Trophoblast cell (in vitro differentiated cells and primary cell): ENCODE data around the gene BDH1.

Experiments used
- DNase-seq, 2 donors: peaks; one replicate each; pipeline ENCODE4 v3.0.0-alpha.2; 2016
- H2AFZ ChIP-seq: 2 replicates; pipeline ENCODE4 v1.6.1; 2013; ENCODE audit warnings: low read length, moderate library complexity, mild to moderate bottlenecking; ENCODE audit not compliant: insufficient read depth, poor library complexity
- H2AK5ac ChIP-seq: 2 replicates; pipeline ENCODE4 v1.6.1; 2013; ENCODE audit warnings: mild to moderate bottlenecking, low read length
- H2BK120ac ChIP-seq: 2 replicates; pipeline ENCODE4 v1.6.1; 2013; ENCODE audit warnings: low read length, mild to moderate bottlenecking, moderate library complexity; ENCODE audit not compliant: insufficient read depth, poor library complexity
- H2BK12ac ChIP-seq: 2 replicates; pipeline ENCODE4 v1.6.1; 2013; ENCODE audit warnings: mild to moderate bottlenecking, low read length, moderate library complexity
- H2BK5ac ChIP-seq: 2 replicates; pipeline ENCODE4 v1.6.1; 2013; ENCODE audit warnings: low read length, low read depth, moderate library complexity, mild to moderate bottlenecking; ENCODE audit not compliant: poor library complexity
- H3K14ac ChIP-seq: 2 replicates; pipeline ENCODE4 v1.6.1; 2013; ENCODE audit warnings: mild to moderate bottlenecking, low read length
- H3K18ac ChIP-seq: 2 replicates; pipeline ENCODE4 v1.6.1; 2013; ENCODE audit warnings: mild to moderate bottlenecking, low read length
- H3K23ac ChIP-seq: 2 replicates; pipeline ENCODE4 v1.6.1; 2013; ENCODE audit warnings: low read length
- H3K27ac ChIP-seq: 2 replicates; pipeline ENCODE4 v1.5.1; 2013; ENCODE audit warnings: low read depth, mild to moderate bottlenecking, inconsistent platforms, low read length, moderate library complexity
- H3K27me3 ChIP-seq: 2 replicates; pipeline ENCODE4 v1.6.1; 2013; ENCODE audit warnings: inconsistent platforms, mild to moderate bottlenecking, low read length, moderate library complexity; ENCODE audit not compliant: insufficient read depth
- H3K36me3 ChIP-seq, 2 experiments: 1 replicate in 1 of 2; 2 replicates in 1 of 2; pipeline ENCODE4 v1.6.1; 2013; ENCODE audit warnings: low read length in 2 of 2, mild to moderate bottlenecking in 2 of 2, moderate library complexity in 1 of 2; ENCODE audit not compliant: insufficient read depth in 2 of 2, control insufficient read depth in 1 of 2
- H3K4ac ChIP-seq: 2 replicates; pipeline ENCODE4 v1.6.1; 2013; ENCODE audit warnings: low read depth, mild to moderate bottlenecking, low read length, moderate library complexity
- H3K4me1 ChIP-seq, 2 experiments: 1 replicate in 1 of 2; 2 replicates in 1 of 2; pipeline ENCODE4 v1.6.1; 2013; ENCODE audit warnings: low read length in 2 of 2, mild to moderate bottlenecking in 2 of 2, moderate library complexity in 1 of 2; ENCODE audit not compliant: insufficient read depth in 2 of 2, control insufficient read depth in 1 of 2
- H3K4me2 ChIP-seq: 2 replicates; pipeline ENCODE4 v1.6.1; 2013; ENCODE audit warnings: inconsistent platforms, mild to moderate bottlenecking, low read length, moderate library complexity
- H3K4me3 ChIP-seq: 2 replicates; pipeline ENCODE4 v1.5.1; 2013; ENCODE audit warnings: mild to moderate bottlenecking, low read depth, low read length, inconsistent platforms
- H3K79me1 ChIP-seq: one replicate; pipeline ENCODE4 v1.6.1; 2013; ENCODE audit warnings: low read length
- H3K79me2 ChIP-seq: 2 replicates; pipeline ENCODE4 v1.6.1; 2013; ENCODE audit warnings: low read length, mild to moderate bottlenecking; ENCODE audit not compliant: control insufficient read depth, insufficient read depth, poor library complexity
- H3K9ac ChIP-seq: 2 replicates; pipeline ENCODE4 v1.6.1; 2013; ENCODE audit warnings: mild to moderate bottlenecking, low read length
- H3K9me3 ChIP-seq: 2 replicates; pipeline ENCODE4 v1.6.1; 2013; ENCODE audit warnings: low read depth, mild to moderate bottlenecking, control low read depth, inconsistent platforms, low read length; ENCODE audit not compliant: insufficient read depth
- H4K12ac ChIP-seq: 2 replicates; pipeline ENCODE4 v1.6.1; 2013; ENCODE audit warnings: low read depth, mild to moderate bottlenecking, low read length, moderate library complexity
- H4K8ac ChIP-seq: 2 replicates; pipeline ENCODE4 v1.6.1; 2013; ENCODE audit warnings: low read depth, mild to moderate bottlenecking, low read length, moderate library complexity
- H4K91ac ChIP-seq: one replicate; pipeline ENCODE4 v1.6.1; 2013; ENCODE audit warnings: low read depth, mild to moderate bottlenecking, low read length, moderate library complexity
- WGBS: extraction: QIAGEN DNeasy Blood & Tissue Kit; methylation state at CpG from one replicate; pipeline ENCODE4 v1.1.7; 2013; ENCODE audit warnings: missing lambda C conversion rate; ENCODE audit not compliant: insufficient read length, insufficient coverage; ENCODE audit errors: extremely low coverage; 5-methylcytosine and 5-hydroxymethylcytosine counted together

Gene BDH1

DNA sequence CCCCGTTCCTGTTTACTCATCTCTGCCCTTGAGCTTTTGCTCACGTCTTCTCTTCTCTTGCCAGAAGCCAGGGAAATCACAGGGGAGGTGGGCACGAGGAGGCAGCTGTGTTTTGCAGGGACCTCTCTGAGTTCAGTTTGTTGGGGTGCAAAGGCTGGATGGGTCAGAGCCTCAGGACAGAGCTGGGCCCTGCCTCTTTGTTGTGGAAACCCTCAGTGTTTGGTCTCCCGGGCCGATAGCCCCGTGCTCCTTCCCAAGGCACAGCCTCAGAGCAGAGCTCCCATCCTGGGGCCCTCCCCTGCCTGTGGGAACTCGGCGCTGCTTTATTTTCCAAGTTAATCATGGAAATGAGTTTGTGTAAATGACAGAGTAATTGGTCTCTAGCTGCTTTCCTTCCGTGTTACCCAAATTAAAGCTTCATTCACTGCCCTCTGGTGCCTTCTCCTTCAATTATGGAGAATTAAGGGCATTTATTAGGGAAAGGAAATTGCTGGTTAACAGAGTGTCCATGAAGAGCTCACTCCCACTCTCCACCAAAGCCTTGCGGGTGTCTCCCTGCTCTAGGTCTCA lies 40.9 kb downstream of the BDH1 start:
- Histone ChIP-seq H3K4me3 (no peak overlapping the region), H2BK120ac (no peak overlapping the region), H3K23ac (no peak overlapping the region), H4K12ac (no peak overlapping the region), H4K8ac (no peak overlapping the region), H2AFZ (no peak overlapping the region), H3K79me1 (peaks cover 6% of the 10 kb centered on the region), H2BK12ac (no peak overlapping the region), H3K27me3 (no peaks in the 10 kb centered on the region), H4K91ac (no peak overlapping the region), H3K9ac (no peak overlapping the region), H3K4ac (no peak overlapping the region), H2AK5ac (no peak overlapping the region), H3K79me2 (peaks cover 2% of the 10 kb centered on the region), H3K18ac (no peak overlapping the region), H3K9me3 (no peaks in the 10 kb centered on the region), H3K14ac (no peak overlapping the region), H3K36me3 (no peaks in the 10 kb centered on the region), H3K4me1 (peaks cover 8 to 11% of the 10 kb centered on the region in 2 experiments), H2BK5ac (no peak overlapping the region), H3K4me2 (no peak overlapping the region), H3K27ac (no peak overlapping the region)
- no peak for DNase-seq
- no CpG with 5 or more reads among the region's 10 CpGs for WGBS

DNA sequence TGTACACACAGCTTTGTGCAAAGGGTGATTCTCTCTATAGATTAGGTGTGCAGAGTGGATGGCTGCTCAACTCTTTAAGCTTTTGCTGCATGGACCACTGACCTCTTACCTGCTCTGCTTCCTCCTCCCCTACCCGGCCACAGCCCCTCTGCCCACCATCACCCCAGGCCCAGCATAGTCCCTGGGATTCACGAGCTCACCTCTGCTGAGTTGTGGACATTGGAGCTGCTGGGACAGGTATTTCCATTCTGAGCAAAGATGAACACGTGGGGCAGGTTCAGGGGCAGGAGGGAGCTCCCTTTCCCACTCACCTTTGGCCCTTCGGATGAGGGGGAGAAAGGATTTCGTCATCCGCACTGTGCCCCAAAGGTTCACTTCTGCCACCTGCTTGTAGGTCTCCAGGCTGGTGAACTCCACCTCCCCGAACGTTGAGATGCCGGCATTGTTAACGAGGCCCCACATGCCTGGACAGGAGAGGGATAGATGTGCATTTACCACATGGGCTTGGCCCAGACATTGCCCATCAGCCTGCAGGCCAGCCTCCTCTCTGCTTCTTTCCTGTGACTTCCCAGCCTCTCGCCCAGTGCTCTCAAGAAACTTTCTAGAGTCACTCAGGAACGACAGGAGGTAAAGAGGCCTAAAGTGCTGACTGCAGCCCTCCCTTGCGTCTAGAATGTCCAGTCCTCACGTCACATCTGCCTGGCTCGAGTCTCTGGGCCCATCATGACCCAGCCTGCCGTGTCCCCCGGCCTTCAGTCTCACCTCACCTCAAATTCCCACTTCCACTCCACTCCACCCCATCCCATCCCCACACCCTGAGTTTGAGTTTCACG lies 41.6 kb downstream of the BDH1 start:
- peaks cover 8 to 13% of the 10 kb centered on the region in 2 experiments for H3K4me1 ChIP-seq
- no CpG with 5 or more reads among the region's 18 CpGs for WGBS

GRCh38 chr3:197512691-197513571 lies 42.8 kb downstream of the BDH1 start:
- Histone ChIP-seq H3K27ac (no peak overlapping the region), H4K12ac (no peak overlapping the region), H3K36me3 (no peaks in the 10 kb centered on the region), H3K4ac (no peak overlapping the region), H2BK120ac (no peak overlapping the region), H3K27me3 (no peaks in the 10 kb centered on the region), H3K4me1 (peaks cover 8 to 13% of the 10 kb centered on the region in 2 experiments), H2AFZ (no peak overlapping the region), H3K23ac (no peak overlapping the region), H3K4me2 (no peak overlapping the region), H3K9me3 (no peaks in the 10 kb centered on the region), H3K4me3 (no peak overlapping the region), H2BK12ac (no peak overlapping the region), H3K9ac (no peak overlapping the region), H3K79me1 (peaks cover 8% of the 10 kb centered on the region), H2BK5ac (no peak overlapping the region), H2AK5ac (no peak overlapping the region), H4K8ac (no peak overlapping the region), H3K14ac (no peak overlapping the region), H4K91ac (no peak overlapping the region), H3K18ac (no peak overlapping the region), H3K79me2 (peaks cover 3% of the 10 kb centered on the region)
- DNase-seq, result no peak
- no CpG with 5 or more reads among the region's 19 CpGs for WGBS

More for the DNA sequence above, 41.6 kb downstream of the BDH1 start:
- no peak overlapping the region for H3K27ac ChIP-seq
- H2BK12ac ChIP-seq, result no peak overlapping the region
- peaks cover 8% of the 10 kb centered on the region for H3K79me1 ChIP-seq
- H2BK5ac ChIP-seq, result no peak overlapping the region
- no peak overlapping the region for H2AFZ ChIP-seq
- no peak overlapping the region for H4K91ac ChIP-seq
- H3K36me3 ChIP-seq, result no peaks in the 10 kb centered on the region
- H2BK120ac ChIP-seq, result no peak overlapping the region
- no peak overlapping the region for H4K12ac ChIP-seq
- no peak overlapping the region for H3K14ac ChIP-seq
- no peak for DNase-seq
- H3K4me2 ChIP-seq, result no peak overlapping the region
- H3K18ac ChIP-seq, result no peak overlapping the region
- no peaks in the 10 kb centered on the region for H3K27me3 ChIP-seq
- H3K9me3 ChIP-seq, result no peaks in the 10 kb centered on the region
- no peak overlapping the region for H3K9ac ChIP-seq
- H2AK5ac ChIP-seq, result no peak overlapping the region
- peaks cover 3% of the 10 kb centered on the region for H3K79me2 ChIP-seq
- H3K23ac ChIP-seq, result no peak overlapping the region
- no peak overlapping the region for H3K4ac ChIP-seq
- H4K8ac ChIP-seq, result no peak overlapping the region
- H3K4me3 ChIP-seq, result no peak overlapping the region

- H3K18ac ChIP-seq, result no peak overlapping the region
- H3K27ac ChIP-seq, result no peak overlapping the region
- H3K36me3 ChIP-seq, result no peaks in the 10 kb centered on the region
- H2AFZ ChIP-seq, result no peak overlapping the region
- H3K4ac ChIP-seq, result no peak overlapping the region
- peaks cover 3% of the 10 kb centered on the region for H3K79me2 ChIP-seq
- H2BK5ac ChIP-seq, result no peak overlapping the region
- no peak overlapping the region for H3K14ac ChIP-seq
- peaks cover 8 to 13% of the 10 kb centered on the region in 2 experiments for H3K4me1 ChIP-seq
- no peak overlapping the region for H3K4me2 ChIP-seq
- H2AK5ac ChIP-seq, result no peak overlapping the region
- H2BK120ac ChIP-seq, result no peak overlapping the region
- no peaks in the 10 kb centered on the region for H3K27me3 ChIP-seq
- no peak overlapping the region for H4K12ac ChIP-seq
- no peak overlapping the region for H4K8ac ChIP-seq
- H3K4me3 ChIP-seq, result no peak overlapping the region
- no peak overlapping the region for H3K23ac ChIP-seq
- no peak for DNase-seq
- no peak overlapping the region for H4K91ac ChIP-seq
- no peak overlapping the region for H3K9ac ChIP-seq
- no peaks in the 10 kb centered on the region for H3K9me3 ChIP-seq
- H2BK12ac ChIP-seq, result no peak overlapping the region
- H3K79me1 ChIP-seq, result peaks cover 8% of the 10 kb centered on the region
- WGBS, result no CpG with 5 or more reads among the region's 33 CpGs
These were observed 43.7 kb downstream of the BDH1 start for GRCh38 chr3:197511853-197512635.
